Measurements from ENCODE around the gene DPEP2NB. TPM values are rescaled to one million over a fixed set of nuclear protein-coding genes. Genes with fewer than 3 reads are reported as not detected.

Gene DPEP2NB
- total RNA-seq, 1 experiment from 2014 or later: not detected

GRCh38 chr16:67967183-67967957, 48.3 kb downstream of the DPEP2NB start:
- H3K9me3 Mint-ChIP-seq (ENCODE audit: unreplicated experiment): no peaks in the 10 kb centered on the region
- ChIA-PET POLR2A (interaction anchor here (0.6 to 5.0 kb wide), 14 partner anchors 8 to 1457 kb away, joined by 3 to 40 read pairs (median 4); partner anchors contain the start of genes DDX28, DUS2, ESRP2 and NOL3), CTCF (interaction anchor here (0.6 to 0.9 kb wide), 3 partner anchors 29 to 151 kb away, joined by 3 to 4 read pairs (median 4); no protein-coding TSS in a partner anchor)
- H3K27me3 Mint-ChIP-seq (ENCODE audit: insufficient read depth, unreplicated experiment): no peaks in the 10 kb centered on the region
- peak overlapping the region; percentile 82 for H3K4me3 Mint-ChIP-seq (ENCODE audit: unreplicated experiment)
- peak; percentile 24 for DNase-seq (ENCODE audit: unreplicated experiment)
- TF ChIP-seq CTCF (IDR thresholded peaks at IDR 0.05; ENCODE audit: unreplicated experiment): no peak
- H3K36me3 Mint-ChIP-seq (ENCODE audit: insufficient read depth, unreplicated experiment): peaks cover 26% of the 10 kb centered on the region
- TSS peak; percentile 42 for BruUV-seq (replicated peaks)
- peaks cover 35% of the 10 kb centered on the region for H3K4me1 Mint-ChIP-seq (ENCODE audit: insufficient read depth, unreplicated experiment)
- peak overlapping the region; percentile 77 for H3K27ac Mint-ChIP-seq (ENCODE audit: low read depth, unreplicated experiment)
- intact Hi-C loops (cut with micrococcal nuclease): loop anchor here (2.0 to 5.0 kb wide), 2 partner anchors 73 to 270 kb away; partner anchors contain the start of gene ESRP2

GRCh38 chr16:67966549-67967182, 49.0 kb downstream of the DPEP2NB start:
- intact Hi-C loops (cut with micrococcal nuclease): loop anchor here (2.0 to 5.0 kb wide), 2 partner anchors 74 to 271 kb away; partner anchors contain the start of gene ESRP2
- TF ChIP-seq CTCF (IDR thresholded peaks at IDR 0.05; ENCODE audit: unreplicated experiment): no peak
- DNase-seq (ENCODE audit: unreplicated experiment): peak; percentile 57
- Mint-ChIP-seq H3K4me3 (ENCODE audit: unreplicated experiment) (peak overlapping the region; percentile 82), H3K27ac (ENCODE audit: low read depth, unreplicated experiment) (peak overlapping the region; percentile 77), H3K9me3 (ENCODE audit: unreplicated experiment) (no peaks in the 10 kb centered on the region), H3K4me1 (ENCODE audit: insufficient read depth, unreplicated experiment) (peaks cover 42% of the 10 kb centered on the region), H3K27me3 (ENCODE audit: insufficient read depth, unreplicated experiment) (no peaks in the 10 kb centered on the region), H3K36me3 (ENCODE audit: insufficient read depth, unreplicated experiment) (peaks cover 28% of the 10 kb centered on the region)
- ChIA-PET POLR2A (interaction anchor here (0.5 to 5.0 kb wide), 19 partner anchors 9 to 271 kb away, joined by 3 to 40 read pairs (median 4); partner anchors contain the start of genes DDX28, DUS2, ESRP2 and PSMB10), CTCF (interaction anchor here (0.6 to 1.1 kb wide), 5 partner anchors 28 to 150 kb away, joined by 3 to 4 read pairs (median 3); no protein-coding TSS in a partner anchor)
- no TSS peak for BruUV-seq (replicated peaks)

GRCh38 chr16:67965668-67966548, 49.8 kb downstream of the DPEP2NB start:
- CTCF ChIA-PET: interaction anchor here (0.7 to 1.1 kb wide), 3 partner anchors 30 to 89 kb away, joined by 3 read pairs; no protein-coding TSS in a partner anchor
- Mint-ChIP-seq H3K36me3 (ENCODE audit: insufficient read depth, unreplicated experiment) (peaks cover 35% of the 10 kb centered on the region), H3K4me3 (ENCODE audit: unreplicated experiment) (peak overlapping the region; percentile 82), H3K4me1 (ENCODE audit: insufficient read depth, unreplicated experiment) (peaks cover 50% of the 10 kb centered on the region), H3K9me3 (ENCODE audit: unreplicated experiment) (no peaks in the 10 kb centered on the region), H3K27me3 (ENCODE audit: insufficient read depth, unreplicated experiment) (no peaks in the 10 kb centered on the region), H3K27ac (ENCODE audit: low read depth, unreplicated experiment) (peak overlapping the region; percentile 77)
- DNase-seq (ENCODE audit: unreplicated experiment): peak; percentile 35
- intact Hi-C loops (cut with micrococcal nuclease): loop anchor here (2.0 to 5.0 kb wide), 2 partner anchors 75 to 271 kb away; partner anchors contain the start of gene ESRP2
- POLR2A ChIA-PET: interaction anchor here (0.5 to 5.0 kb wide), 16 partner anchors 9 to 271 kb away, joined by 3 to 40 read pairs (median 4); partner anchors contain the start of genes DDX28, DUS2 and PSMB10
- BruUV-seq (replicated peaks): no TSS peak
- no peak for TF ChIP-seq CTCF (IDR thresholded peaks at IDR 0.05; ENCODE audit: unreplicated experiment)

All from MCF 10A (cell line).